Erythroblast (primary cell): ENCODE data around the gene BOLA2.
"Not testable (repeated sequence)": the region's sequence is repeated elsewhere in the genome, so short reads cannot be mapped to it uniquely, and the experiment has no call there.

ENCODE experiments used
- DNase-seq, 2 experiments: peaks; one replicate each; lab custom pipeline; 2025; lab: John Stamatoyannopoulos, UW

BOLA2 gene

GRCh38 chr16:29454269-29454668 lies at the start of gene BOLA2, which contains the start of gene SLX1B:
Gene BOLA2, minus strand, starts transcription at chr16:29454351. Its CDS starts 98 bp downstream, at chr16:29454253.
Gene SLX1B, plus strand, starts transcription at chr16:29454533.
- not testable (repeated sequence) for DNase-seq

GRCh38 chr16:29482276-29482675 lies 28.1 kb upstream of the BOLA2 start:
- not testable (repeated sequence) for DNase-seq

- DNase-seq: not testable (repeated sequence)
These were observed 17.9 kb upstream of the BOLA2 start for GRCh38 chr16:29472065-29472464.

- not testable (repeated sequence) for DNase-seq
These were observed 15.5 kb upstream of the BOLA2 start for GRCh38 chr16:29469660-29470059.

- not testable (repeated sequence) for DNase-seq
These were observed 13.7 kb upstream of the BOLA2 start for GRCh38 chr16:29467654-29468366.

GRCh38 chr16:29466904-29467303 lies 12.8 kb upstream of the BOLA2 start:
- DNase-seq: not testable (repeated sequence)

- DNase-seq: not testable (repeated sequence)
These were observed 12.1 kb upstream of the BOLA2 start for GRCh38 chr16:29465985-29466824.

- DNase-seq: not testable (repeated sequence)
These were observed 6.5 kb upstream of the BOLA2 start for GRCh38 chr16:29460647-29461030.

- not testable (repeated sequence) for DNase-seq
These were observed 5.8 kb upstream of the BOLA2 start, which contains the start of gene SULT1A4 for GRCh38 chr16:29459706-29460646. Gene SULT1A4, plus strand, starts transcription at chr16:29459913. Its CDS starts 1,473 bp downstream, at chr16:29461386.

GRCh38 chr16:29457660-29458059 lies 3.5 kb upstream of the BOLA2 start:
- DNase-seq: not testable (repeated sequence)

- not testable (repeated sequence) for DNase-seq
These were observed 677 bp upstream of the BOLA2 start for GRCh38 chr16:29454828-29455227.

- not testable (repeated sequence) for DNase-seq
These were observed 397 bp downstream of the BOLA2 start for GRCh38 chr16:29453754-29454153.

- not testable (repeated sequence) for DNase-seq
These were observed 28.8 kb downstream of the BOLA2 start for GRCh38 chr16:29425390-29425789.

- DNase-seq: not testable (repeated sequence)
These were observed 30.6 kb downstream of the BOLA2 start for GRCh38 chr16:29423587-29423986.

GRCh38 chr16:29405249-29405648 lies 48.9 kb downstream of the BOLA2 start:
- not testable (repeated sequence) for DNase-seq
